PC-9 (cell line): ENCODE measurements around the gene UPK2. TPM values are rescaled to one million over a fixed set of nuclear protein-coding genes. Genes with fewer than 3 reads are reported as not detected.

ENCODE experiments used
- BruUV-seq: library from RNA; stranded (reverse); fragments of 400-500 nt; replicated peaks from 2 replicates; lab custom pipeline; 2021; lab: Mats Ljungman, UMichigan
- CTCF ChIA-PET: fragments of 300-600 bp; sonication (Branson Sonifier 250); formaldehyde crosslinking; loops from one replicate; lab custom pipeline; 2022; ENCODE audit warnings: antibody characterized with exemption; lab: Charles Lee
- POLR2A ChIA-PET: fragments of 300-600 bp; sonication (Branson Sonifier 250); formaldehyde crosslinking; loops from one replicate; lab custom pipeline; 2022; ENCODE audit warnings: antibody characterized with exemption; ENCODE audit not compliant: unreplicated experiment; lab: Charles Lee
- DNase-seq, 2 experiments: peaks; one replicate each; pipeline versions ENCODE4 v3.0.0 to v3.0.0-alpha.2; 2015 to 2022; ENCODE audit warnings: mixed read lengths in 1 of 2
- H2AFZ ChIP-seq: fragments of 200-600 bp; sonication (generic); 2 replicates; pipeline ENCODE4 v1.8.1; 2017; ENCODE audit warnings: antibody characterized with exemption
- H3F3A ChIP-seq: fragments of 200-600 bp; sonication (generic); 2 replicates; pipeline ENCODE4 v1.8.1; 2017; ENCODE audit warnings: antibody characterized with exemption, mild to moderate bottlenecking, low read depth; ENCODE audit not compliant: insufficient read depth
- H3K27ac ChIP-seq: fragments of 200-600 bp; sonication (generic); 2 replicates; pipeline ENCODE4 v1.6.1; 2016; ENCODE audit warnings: mixed run types
- H3K27me3 ChIP-seq: fragments of 200-600 bp; sonication (generic); 2 replicates; pipeline ENCODE4 v1.6.1; 2016; ENCODE audit warnings: low read depth, mixed run types; ENCODE audit not compliant: insufficient read depth
- H3K36me3 ChIP-seq: fragments of 200-600 bp; sonication (generic); 2 replicates; pipeline ENCODE4 v1.6.1; 2016; ENCODE audit warnings: low read depth, mixed run types
- H3K4me1 ChIP-seq: fragments of 200-600 bp; sonication (generic); replicated peaks from 2 replicates; pipeline ENCODE4 v1.6.1; 2016; ENCODE audit warnings: mixed run types; ENCODE audit not compliant: insufficient read depth
- H3K4me2 ChIP-seq: fragments of 200-600 bp; sonication (generic); 2 replicates; pipeline ENCODE4 v1.6.1; 2017; ENCODE audit warnings: mixed run types
- H3K4me3 ChIP-seq: fragments of 200-600 bp; sonication (generic); 2 replicates; pipeline ENCODE4 v1.6.1; 2016; ENCODE audit warnings: mixed run types
- H3K79me2 ChIP-seq: fragments of 200-600 bp; sonication (generic); 2 replicates; pipeline ENCODE4 v1.6.1; 2017; ENCODE audit warnings: low read depth, mixed run types
- H3K9me2 ChIP-seq: fragments of 200-600 bp; sonication (generic); 2 replicates; pipeline ENCODE4 v1.8.1; 2017; ENCODE audit warnings: mild to moderate bottlenecking; ENCODE audit not compliant: insufficient read depth
- H3K9me3 ChIP-seq: fragments of 200-600 bp; sonication (generic); 2 replicates; pipeline ENCODE4 v1.8.1; 2016; ENCODE audit warnings: low read depth; ENCODE audit not compliant: insufficient read depth
- H4K20me1 ChIP-seq: fragments of 200-600 bp; sonication (generic); 2 replicates; pipeline ENCODE4 v1.8.1; 2017; ENCODE audit not compliant: insufficient read depth
- CTCF ChIP-seq: fragments of 200-600 bp; sonication (generic); conservative IDR thresholded peaks from 2 replicates; pipeline ENCODE4 v1.6.1; 2017; ENCODE audit warnings: mixed run types, antibody characterized with exemption, mild to moderate bottlenecking, moderate library complexity
- EZH2 ChIP-seq: fragments of 200-600 bp; sonication (generic); IDR thresholded peaks from 2 replicates; pipeline ENCODE4 v1.8.0; 2017; ENCODE audit warnings: antibody characterized with exemption, low read depth
- intact Hi-C: fragments of 100-400 bp; cut with micrococcal nuclease; formaldehyde crosslinking; loops from one replicate; pipeline ENCODE4 v1.10.0; 2022; ENCODE audit not compliant: unreplicated experiment
- total RNA-seq: library from RNA; stranded (reverse); gene quantifications from 2 replicates; pipeline ENCODE4 v1.2.3, GENCODE V29; 2021

The UPK2 gene
- total RNA-seq, 1 experiment from 2014 or later, result 17.1 TPM

GRCh38 chr11:118956847-118957469 lies 860 bp downstream of the UPK2 start:
- peaks cover 11% of the 10 kb centered on the region; the same call in 1 of the 2 replicates for H3F3A ChIP-seq
- H3K4me1 ChIP-seq, result peaks cover 26% of the 10 kb centered on the region
- no peaks in the 10 kb centered on the region for H3K27me3 ChIP-seq
- no peak for DNase-seq
- no peaks in the 10 kb centered on the region for H3K79me2 ChIP-seq
- no peaks in the 10 kb centered on the region for H3K36me3 ChIP-seq
- H2AFZ ChIP-seq, result no peak overlapping the region
- H3K9me2 ChIP-seq, result no peaks in the 10 kb centered on the region
- ChIA-PET CTCF (interaction anchor here (0.6 kb wide), 1 partner anchor 85 kb away, joined by 5 read pairs; no protein-coding TSS in a partner anchor), POLR2A (interaction anchor here (0.6 kb wide), 1 partner anchor 203 kb away, joined by 6 read pairs; no protein-coding TSS in a partner anchor)
- no TSS peak for BruUV-seq
- no peak overlapping the region; the same call in 1 of the 2 replicates for H3K4me3 ChIP-seq
- H3K9me3 ChIP-seq, result no peaks in the 10 kb centered on the region
- H4K20me1 ChIP-seq, result no peaks in the 10 kb centered on the region
- H3K27ac ChIP-seq, result no peak overlapping the region
- TF ChIP-seq EZH2, result no peak
- no peak; the same call in 1 of the 2 replicates for TF ChIP-seq CTCF
- peak overlapping the region; percentile 84 for H3K4me2 ChIP-seq
- intact Hi-C loops, result loop anchor here (1.0 to 10.0 kb wide), 7 partner anchors 18 to 362 kb away; no protein-coding TSS in a partner anchor

GRCh38 chr11:118957549-118957948 lies 1.5 kb downstream of the UPK2 start:
- H3K4me3 ChIP-seq, result no peak overlapping the region
- no peaks in the 10 kb centered on the region for H4K20me1 ChIP-seq
- peaks cover 11% of the 10 kb centered on the region; the same call in 1 of the 2 replicates for H3F3A ChIP-seq
- TF ChIP-seq EZH2 (no peak), CTCF (no peak)
- H3K9me3 ChIP-seq, result no peaks in the 10 kb centered on the region; the same call in 1 of the 2 replicates
- H3K27ac ChIP-seq, result no peak overlapping the region
- POLR2A ChIA-PET, result no interaction called here
- no peaks in the 10 kb centered on the region for H3K27me3 ChIP-seq
- peaks cover 26% of the 10 kb centered on the region for H3K4me1 ChIP-seq
- H3K4me2 ChIP-seq, result peak overlapping the region; percentile 84; the same call in 1 of the 2 replicates
- H2AFZ ChIP-seq, result no peak overlapping the region
- CTCF ChIA-PET, result no interaction called here
- intact Hi-C loops, result loop anchor here (2.0 to 10.0 kb wide), 2 partner anchors 19 to 363 kb away; no protein-coding TSS in a partner anchor
- no peak for DNase-seq
- BruUV-seq, result no TSS peak
- no peaks in the 10 kb centered on the region for H3K36me3 ChIP-seq
- H3K9me2 ChIP-seq, result no peaks in the 10 kb centered on the region
- H3K79me2 ChIP-seq, result no peaks in the 10 kb centered on the region

- Histone ChIP-seq H3K9me3 (no peaks in the 10 kb centered on the region; the same call in 1 of the 2 replicates), H3K4me3 (no peak overlapping the region), H3K4me1 (peaks cover 26% of the 10 kb centered on the region), H3K9me2 (no peaks in the 10 kb centered on the region), H3F3A (peaks cover 7% of the 10 kb centered on the region; the same call in 1 of the 2 replicates), H3K27ac (no peak overlapping the region), H4K20me1 (no peaks in the 10 kb centered on the region), H3K79me2 (no peaks in the 10 kb centered on the region), H3K36me3 (no peaks in the 10 kb centered on the region), H2AFZ (no peak overlapping the region), H3K27me3 (no peaks in the 10 kb centered on the region), H3K4me2 (no peak overlapping the region)
- TF ChIP-seq CTCF (no peak), EZH2 (no peak)
- DNase-seq, result no peak
- POLR2A ChIA-PET, result no interaction called here
- CTCF ChIA-PET, result no interaction called here
- BruUV-seq, result no TSS peak
- intact Hi-C loops, result loop anchor here (2.0 to 10.0 kb wide), 2 partner anchors 19 to 363 kb away; no protein-coding TSS in a partner anchor
Observed at GRCh38 chr11:118957968-118958367, 1.9 kb downstream of the UPK2 start.
